NCI-H524 treated with DMSO at 0.1 percent for 48 hours (cell line): ENCODE results near the gene FRMD4B.

Experiments
- DNase-seq: peaks from one replicate; lab custom pipeline; 2025; lab: John Stamatoyannopoulos, UW

FRMD4B gene

DNA sequence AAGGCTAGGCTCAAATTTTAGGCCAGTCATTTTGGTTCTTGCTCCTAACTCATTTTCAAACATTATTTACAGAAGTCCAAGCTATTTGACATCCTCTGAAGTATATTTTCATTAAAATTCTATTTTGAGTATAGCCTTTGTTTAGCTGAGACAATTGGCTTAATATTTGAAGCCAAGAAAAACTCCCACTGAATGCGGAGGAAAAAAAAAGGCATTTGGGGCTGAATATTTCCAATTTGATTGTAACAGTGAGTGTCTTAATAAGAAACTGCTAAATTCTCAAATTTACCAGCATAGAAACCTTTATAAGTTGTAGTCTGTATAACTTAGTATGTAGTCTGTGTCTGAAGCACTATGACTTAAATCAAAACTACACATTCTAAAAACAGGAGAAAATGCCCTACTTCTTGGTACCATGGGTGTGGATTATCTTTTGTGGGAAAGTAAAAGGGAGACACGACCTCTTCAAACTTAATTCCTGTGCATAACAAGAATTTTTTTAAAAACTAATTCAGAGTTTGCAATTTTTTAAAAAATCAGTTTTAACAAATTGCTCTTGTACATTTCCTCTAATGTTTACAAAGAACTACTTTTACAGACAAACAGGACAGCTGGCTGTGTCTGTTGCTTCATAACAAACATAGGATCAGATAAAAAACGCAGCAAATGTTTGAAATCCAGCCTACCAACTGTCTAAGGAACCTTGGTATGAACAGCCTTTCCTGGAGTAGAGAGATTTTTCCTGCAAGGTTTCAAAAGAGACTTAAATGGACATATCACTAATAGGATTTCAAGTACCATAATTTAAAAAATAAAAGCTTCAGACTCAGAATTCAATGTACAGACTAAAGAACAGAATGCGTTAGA is 210.8 kb downstream of the FRMD4B start:
- DNase-seq: no peak

DNA sequence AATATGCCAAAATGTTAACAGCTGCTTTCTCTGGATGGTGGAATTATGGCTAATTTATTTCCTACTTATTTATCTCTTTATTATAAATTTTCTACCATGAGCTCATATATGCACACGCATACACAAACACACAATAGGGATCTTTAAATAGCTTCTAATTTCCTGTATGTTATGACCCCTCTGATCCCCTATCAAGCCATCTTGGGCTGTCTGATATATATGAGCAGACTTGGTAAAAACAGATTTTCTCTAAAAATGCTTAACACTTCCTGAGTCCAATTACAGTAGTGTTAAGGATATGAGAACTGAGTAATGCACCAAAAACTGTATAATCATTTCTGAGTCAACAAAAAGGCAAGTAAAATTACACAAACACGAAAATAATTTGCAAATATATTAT is 211.4 kb downstream of the FRMD4B start:
- no peak for DNase-seq

DNA sequence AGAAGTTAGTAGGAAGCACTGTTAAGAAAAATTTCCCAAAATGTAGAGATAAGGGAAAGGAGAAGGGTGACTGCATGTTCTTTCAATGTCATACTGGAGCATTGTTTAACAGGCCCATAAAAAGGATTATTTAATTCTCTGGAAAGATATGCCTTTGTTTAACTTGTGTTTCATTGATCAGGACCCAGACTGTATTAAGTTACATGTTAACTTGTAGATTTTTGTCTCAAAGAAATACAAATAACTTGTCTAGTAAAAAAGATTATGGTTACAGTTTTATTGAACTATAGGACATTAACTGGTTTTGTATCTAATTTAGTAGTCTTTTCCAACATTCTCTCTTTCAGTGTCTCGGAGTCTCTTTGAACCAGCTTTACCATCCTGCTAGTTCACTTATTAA is 213.8 kb downstream of the FRMD4B start:
- no peak for DNase-seq

DNA sequence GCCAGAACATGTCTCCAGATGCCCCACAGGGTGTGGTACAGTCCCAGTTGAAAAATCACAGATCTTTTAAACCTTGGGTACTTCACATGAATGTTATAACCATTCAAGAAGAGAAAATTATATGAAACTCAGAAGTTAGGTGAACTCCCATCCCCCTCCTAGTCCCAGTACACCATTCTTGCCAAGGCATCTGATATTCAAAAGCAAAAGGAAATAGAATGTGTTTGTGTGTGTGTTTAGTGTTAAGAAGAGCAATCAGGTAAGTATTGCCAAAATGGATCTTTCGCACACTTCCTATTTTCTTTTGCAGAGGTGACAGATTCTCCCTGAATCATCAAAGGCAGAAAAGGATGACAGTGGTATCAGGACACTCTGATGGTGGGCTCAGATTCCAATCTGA is 219.4 kb downstream of the FRMD4B start:
- DNase-seq: no peak

DNA sequence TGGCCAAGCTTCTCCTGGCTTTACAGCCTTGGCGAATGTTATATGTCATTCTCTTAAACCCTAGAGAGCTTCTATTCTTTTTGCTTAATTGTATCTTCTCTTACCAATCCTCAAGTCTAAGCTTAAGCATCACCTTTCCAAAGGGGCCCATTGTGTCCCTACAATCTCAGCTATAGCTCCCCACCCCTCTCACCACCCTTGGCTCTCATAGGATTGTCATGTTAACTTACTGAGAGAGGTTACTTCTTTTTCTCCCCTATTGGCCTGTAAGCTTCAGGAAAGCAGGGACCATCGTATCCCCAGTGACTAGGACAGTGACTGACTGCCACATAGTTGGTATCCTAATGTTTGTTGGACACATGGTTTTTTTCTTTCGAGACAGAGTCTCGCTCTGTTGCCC is 220.1 kb downstream of the FRMD4B start:
- DNase-seq: no peak

DNA sequence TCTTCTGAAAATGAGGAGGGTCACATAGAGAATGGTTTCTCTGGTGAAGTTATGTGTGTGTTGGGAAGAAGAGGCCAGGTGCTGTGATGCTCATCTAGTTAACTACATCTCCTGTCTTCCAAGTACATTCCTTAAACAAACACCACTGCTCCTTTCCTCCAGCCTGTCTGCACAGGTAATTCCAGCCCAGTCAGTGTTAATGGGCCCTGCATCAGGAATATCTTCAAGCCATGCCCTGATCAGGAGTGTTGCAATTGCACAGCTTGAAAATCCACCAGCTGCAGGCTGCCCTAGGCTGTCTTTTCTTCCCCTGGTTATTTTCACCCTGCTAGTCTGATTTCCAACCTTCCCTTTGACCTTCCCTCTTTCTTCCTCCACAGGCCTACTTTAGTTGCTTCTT is 221.6 kb downstream of the FRMD4B start:
- no peak for DNase-seq

DNA sequence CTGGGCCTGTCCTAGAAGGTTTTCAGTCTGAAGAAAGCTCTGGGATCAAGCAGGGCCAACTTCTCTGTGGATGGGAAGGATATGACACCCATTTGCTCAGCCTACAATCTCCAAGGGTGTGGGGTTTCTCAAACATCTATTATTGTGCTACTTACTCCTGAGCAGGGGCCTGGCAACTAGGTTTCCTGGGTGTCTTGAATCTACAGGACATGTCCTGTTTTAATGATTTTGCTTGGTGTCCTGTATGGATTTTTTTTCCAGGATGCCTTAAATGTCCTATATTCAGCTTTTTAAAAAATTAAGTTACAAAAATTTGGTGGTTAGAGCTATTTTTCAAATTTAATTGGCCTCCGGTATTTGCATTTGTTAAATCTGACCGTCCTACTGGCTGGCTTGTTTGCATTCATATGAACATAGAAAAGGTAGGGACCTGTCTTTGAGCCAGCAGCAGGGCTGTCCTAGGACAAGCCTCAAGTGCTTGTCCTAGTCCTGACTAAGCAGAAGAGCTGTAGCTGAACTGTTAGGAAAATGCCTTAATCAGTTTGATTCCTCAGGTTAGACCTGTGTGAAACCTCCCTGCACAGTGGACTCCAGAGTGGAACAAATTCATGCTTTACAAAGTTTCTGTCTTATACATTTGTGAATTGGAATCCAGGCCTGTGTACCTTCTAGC is 223.4 kb downstream of the FRMD4B start:
- no peak for DNase-seq

DNA sequence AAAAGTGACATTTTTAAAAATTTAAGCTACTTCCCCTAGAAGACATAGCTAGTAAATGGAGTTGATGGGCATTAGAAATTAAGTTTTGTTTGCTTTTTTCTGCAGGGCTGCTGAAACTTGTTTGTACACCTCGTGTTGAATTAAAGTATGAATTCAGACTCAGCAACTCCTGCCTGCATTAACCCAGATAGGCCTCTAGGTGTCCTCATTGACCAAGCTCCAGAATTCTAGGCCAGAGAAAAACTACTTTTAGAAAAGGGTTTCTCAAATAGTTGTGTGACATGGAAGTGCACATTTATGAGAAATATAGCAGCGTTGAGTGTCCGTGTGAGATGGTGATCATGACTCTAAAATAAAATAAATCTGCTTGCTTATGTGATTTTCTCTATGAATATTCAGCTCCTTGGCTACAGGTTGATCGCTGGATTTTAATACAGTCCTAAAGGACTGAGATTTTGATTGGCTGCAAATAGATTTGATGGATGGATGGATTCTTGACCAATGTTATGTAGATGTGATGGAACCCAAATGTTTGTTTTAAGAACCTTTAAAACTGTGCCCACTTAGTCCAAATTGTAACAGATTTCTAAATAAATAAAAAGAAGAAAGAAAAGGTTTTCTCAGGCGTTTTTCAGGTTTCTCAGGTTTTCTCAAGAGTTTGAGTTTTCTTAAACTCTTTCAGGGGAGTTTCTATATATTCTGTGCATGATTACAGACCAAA is 224.1 kb downstream of the FRMD4B start:
- no peak for DNase-seq

DNA sequence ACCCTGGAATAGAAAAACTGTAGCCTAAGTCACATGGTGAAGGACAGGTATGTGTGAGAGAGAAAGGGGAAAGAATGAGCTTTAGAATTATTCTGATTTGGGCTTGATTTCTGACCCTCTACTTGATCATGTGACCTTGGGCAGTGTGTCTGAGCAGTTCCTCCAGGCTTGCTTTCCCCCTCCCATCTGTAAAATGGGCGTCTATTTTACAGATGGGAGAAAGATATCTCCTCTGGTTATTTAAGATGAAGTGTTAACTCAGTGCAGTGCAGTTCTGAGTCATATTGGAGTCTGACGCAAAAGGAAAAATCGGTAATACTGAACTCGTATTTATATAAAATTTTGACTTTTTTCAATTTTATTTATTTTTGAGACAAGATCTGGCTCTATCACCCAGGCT is 225.4 kb downstream of the FRMD4B start:
- no peak for DNase-seq

DNA sequence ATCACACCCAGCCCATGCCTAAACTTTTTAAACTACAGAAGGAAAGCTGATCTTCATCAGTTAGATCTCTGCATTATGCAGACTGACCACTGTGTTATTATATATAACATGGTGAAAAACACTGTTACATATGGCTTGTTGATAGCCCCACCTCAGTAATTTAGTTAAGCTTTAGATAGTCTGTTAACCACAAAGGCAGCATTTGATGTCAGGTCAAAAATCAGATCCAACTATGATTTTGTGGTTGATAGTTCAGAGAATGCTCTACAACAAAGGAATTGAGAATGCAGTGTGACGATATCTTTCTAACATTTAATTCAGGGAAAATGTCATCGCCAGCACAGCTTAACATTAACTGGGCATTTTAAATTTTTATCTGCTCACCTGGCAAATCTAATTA is 225.8 kb downstream of the FRMD4B start:
- DNase-seq: no peak

DNA sequence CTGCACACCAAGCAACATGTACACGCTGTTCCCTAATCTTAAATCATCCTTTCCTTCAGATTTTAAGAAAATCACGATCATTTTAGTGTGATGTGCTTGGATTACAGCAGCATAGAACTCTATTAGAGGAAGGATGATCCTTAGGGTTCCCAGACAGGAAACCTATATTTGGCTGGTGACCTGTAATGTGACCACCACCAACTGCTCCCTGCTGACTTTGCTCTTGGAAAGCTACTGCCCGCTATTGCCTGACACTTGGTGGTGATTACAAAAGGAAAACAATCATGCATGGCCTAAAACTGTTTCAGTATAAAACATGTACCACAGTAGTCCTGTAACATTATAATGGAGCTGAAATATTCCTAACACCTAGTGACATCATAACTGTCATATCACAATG is 236.3 kb downstream of the FRMD4B start:
- DNase-seq: no peak

DNA sequence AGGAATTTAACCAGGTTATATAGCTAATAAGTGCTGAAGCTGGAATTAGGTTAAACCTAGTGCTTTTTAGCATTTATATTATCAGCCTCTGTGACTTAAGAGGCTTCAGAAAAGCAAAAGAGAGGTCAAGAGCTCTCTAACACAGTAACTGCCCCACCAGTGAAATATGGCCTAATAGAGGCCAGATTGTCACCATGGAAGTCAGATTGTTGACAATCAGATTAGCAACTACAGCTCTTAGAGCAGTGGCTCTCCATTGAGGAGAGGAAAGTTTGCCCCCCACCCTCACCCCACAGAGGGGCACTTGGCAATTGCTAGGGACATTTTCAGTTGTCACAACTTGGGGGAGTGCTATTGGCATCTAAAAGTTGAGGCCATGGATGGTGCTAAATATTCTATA is 240.2 kb downstream of the FRMD4B start:
- no peak for DNase-seq

DNA sequence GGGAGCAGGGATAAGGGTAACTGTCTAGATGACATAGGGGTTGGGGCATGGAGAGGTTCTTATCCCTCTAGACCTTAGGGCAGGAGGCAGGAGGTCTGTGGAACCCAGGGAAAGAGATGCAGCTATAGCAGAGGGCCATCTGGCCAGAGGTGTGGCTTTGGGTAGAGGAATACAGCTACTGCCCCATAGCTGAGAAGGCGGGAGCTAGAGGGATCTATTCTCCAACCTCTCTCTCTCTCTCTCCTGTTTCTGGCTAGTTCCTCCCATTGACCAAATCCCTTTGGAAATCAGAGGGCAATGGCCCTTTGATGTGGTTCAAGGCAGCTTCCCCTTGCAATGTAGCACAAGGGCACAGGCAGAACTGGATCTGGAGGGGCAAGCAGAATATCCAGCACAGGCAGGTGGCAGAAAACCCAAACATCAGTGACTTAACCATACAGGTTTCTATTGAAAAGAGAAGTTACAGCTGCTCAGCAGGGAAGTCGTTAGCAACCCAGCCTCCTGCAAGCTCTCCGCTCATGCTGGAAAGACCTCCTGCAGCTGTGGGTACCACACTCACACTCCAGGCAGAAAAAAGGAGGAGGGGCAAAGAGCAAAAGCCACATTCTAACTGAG is 241.2 kb downstream of the FRMD4B start:
- DNase-seq: no peak

DNA sequence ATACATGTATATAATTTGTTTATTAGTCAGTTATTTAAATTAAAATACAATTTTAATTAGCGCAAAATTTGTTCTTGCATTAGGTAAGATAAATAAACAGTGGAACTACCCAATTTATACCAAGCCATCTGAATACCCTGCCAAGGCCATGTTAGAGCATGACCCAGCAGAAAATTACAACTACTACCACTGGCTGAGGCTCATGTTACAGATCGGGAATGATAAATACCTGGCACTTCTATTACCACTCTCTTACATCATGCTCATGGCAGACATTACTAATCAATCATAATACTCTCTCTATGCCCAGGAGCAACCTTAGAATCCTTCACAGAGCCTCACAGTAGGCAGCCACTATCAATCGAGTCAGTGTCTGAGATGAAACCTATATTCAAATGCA is 242.3 kb downstream of the FRMD4B start:
- DNase-seq: no peak

DNA sequence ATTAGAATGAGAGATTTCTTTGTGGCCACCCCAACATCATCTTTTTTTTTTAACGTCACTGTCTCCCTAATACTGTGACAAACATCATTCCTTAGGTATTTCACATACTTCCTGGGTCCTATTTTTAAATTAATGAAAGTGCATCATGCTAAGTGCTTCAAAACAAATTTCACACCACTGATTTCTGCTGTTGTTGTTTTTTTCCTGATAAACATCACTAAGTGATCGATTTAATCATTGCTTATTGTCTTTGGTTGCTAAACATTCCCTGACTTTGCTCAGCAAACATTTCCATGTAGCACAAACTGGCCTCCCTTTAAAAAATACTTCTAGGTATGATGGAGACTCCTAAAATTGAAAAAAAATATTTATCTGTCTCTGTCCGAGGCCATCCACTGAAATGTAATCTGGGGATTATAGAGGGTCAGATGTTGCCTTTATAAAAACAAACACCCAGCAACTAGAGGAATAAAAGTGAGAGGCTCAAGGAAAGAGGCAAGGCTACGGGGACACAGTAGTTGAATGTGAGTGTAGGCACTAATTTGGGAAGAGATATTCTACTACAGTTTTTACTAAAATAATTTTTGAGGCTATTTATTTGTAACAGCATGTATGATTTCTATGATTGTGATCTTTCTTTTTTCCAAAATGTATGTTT is 243.0 kb downstream of the FRMD4B start:
- no peak for DNase-seq

DNA sequence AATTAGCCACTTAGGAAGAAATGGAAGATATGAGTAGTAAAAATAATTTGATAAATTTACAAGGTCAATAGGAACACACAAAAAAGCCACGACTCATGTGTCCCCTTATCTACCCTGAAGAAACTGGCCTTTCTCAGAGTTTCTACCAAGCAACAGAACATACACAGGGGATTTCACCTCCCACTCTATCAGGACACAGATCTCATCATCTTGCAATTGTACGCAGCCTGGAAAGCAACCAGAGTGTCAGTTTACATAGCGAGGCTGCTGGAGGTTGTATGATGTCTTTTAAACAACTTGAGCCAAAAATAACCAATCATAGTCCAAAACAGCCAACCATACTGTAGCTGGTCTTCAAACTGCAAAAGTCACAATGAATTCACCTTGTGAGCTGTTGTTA is 243.8 kb downstream of the FRMD4B start:
- no peak for DNase-seq

DNA sequence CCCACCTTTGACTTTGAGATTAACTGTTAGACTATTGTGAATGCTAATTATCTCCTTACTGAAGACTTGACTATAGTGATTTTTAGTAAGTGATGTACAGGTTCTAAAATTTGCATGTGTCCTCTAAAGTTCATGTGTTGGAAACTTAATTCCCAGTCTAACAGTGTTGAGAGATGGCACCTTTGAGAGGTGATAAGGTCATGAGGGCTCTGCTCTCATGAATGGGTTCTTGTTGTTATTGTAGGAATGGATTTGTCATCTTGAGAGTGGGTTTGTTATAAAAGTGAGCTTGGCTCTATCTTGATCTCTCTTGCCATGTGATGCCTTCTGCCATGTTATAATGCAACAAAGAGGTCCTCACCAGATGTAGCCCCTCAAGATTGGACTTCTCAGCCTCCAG is 244.6 kb downstream of the FRMD4B start:
- no peak for DNase-seq

DNA sequence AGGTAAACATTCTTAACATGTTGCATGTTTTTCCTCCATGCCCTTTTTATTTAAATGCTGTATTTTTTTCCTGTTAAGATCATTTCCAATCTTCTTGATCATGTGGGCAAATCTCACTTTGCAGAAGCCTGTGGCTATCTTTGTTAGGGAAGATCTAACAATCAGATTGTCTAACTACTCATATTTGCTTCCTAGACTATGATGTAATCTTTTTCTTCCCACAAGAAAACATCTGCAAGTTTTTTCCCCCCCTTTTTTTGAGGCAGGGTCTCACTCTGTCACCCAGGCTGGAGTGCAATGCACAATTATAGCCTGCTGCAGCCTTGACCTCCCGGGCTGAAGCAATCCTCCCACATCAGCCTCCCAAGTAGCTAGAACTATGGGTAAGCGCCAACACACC is 248.5 kb downstream of the FRMD4B start:
- no peak for DNase-seq

DNA sequence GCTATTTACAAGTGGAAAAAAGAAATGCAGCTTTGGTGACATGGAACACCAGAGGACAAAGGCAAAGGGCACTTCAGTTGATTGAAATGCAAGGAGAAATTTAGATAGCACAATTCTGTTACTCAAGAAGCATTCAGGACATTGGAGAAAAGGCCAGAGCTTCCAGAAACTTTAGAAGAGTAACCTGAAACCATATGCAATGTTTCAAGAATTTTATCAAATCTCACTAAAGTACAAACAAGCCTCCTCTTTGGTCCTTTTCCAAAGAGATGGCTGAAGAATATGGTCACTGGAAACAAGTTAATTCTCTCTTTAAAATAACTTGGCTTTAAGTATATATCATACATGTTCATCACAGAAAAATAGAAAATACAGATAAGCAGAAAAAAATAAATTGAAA is 248.9 kb downstream of the FRMD4B start:
- DNase-seq: no peak

DNA sequence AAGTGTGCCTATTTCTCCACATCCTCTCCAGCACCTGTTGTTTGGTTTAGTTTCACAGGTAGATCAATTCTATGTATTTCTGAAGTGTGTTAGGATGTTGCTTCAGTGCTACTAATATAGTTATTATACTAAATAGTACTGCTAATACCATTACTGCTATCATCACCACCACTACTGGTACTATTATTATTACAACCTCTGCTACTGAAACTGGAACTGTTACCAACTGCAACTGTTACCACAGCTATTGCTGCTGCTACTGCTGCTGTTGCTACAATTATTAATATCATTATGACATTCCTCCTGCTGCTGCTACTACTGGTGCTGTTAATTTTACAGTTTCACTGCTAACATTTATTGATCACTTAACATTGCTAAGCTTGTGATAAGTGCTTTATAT is 255.2 kb downstream of the FRMD4B start:
- DNase-seq: no peak

DNA sequence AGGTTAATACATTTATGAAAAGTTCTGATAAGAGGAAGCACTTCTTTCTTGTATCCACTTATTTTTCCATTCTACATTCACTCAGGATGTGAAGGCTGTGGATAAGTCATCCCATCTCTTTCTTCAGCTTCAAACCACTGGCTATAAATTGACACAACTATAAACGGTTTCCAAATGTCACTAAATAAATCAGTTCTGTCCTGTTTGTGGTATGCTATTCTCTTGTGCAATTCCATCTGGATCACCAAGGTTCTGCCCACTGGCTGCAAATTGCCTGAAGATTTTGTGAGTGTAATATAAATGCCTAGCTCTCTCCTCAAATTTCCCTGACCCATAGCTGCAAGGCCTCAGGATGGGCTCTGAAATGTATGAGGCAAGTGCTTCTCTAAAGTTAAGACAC is 256.4 kb downstream of the FRMD4B start:
- no peak for DNase-seq

DNA sequence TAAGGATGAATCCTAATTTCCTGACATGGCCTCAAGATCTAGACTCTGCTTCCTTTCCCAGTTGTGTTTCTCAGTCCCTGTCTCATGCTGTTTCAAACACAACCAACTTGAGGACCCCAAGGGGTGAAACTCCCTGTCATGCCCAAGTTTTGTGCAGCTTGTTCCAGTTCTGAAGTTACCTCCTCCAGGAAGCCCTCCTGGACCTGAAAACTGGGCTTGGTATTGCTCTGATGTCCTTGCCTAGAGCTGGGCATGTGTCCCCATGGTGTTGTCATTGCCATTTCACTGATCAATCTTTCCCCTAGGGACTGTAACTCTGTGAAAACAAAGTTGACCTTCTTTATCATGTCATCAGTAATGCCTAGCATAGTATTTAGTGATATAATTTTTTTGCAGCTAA is 257.4 kb downstream of the FRMD4B start:
- no peak for DNase-seq
